K562 (cell line): ENCODE results near the gene ODAD3.

Source experiments
- ATF1 ChIP-seq, 2 experiments: fragments of 450-650 bp in 1 of 2; IDR thresholded peaks; 2 replicates each; pipeline ENCODE4 v1.6.1; 2016; ENCODE audit warnings: missing compliant biosample characterization in 1 of 2, missing genetic modification characterization in 1 of 2
- CREB1 ChIP-seq, 2 experiments: sonication (generic) in 1 of 2; formaldehyde crosslinking in 1 of 2; IDR thresholded peaks; 2 replicates each; pipeline versions ENCODE4 v1.6.1 to v1.8.0; 2012 to 2022; ENCODE audit warnings: inconsistent platforms in 1 of 2, mild to moderate bottlenecking in 1 of 2, missing genetic modification reagents in 1 of 2, moderate library complexity in 1 of 2
- GABPA ChIP-seq: fragments of 200-800 bp; sonication (Bioruptor generic); conservative IDR thresholded peaks from 2 replicates; pipeline ENCODE4 v1.6.1; 2016; ENCODE audit warnings: low read depth, missing genetic modification characterization, missing compliant biosample characterization
- MAFF ChIP-seq: IDR thresholded peaks from 2 replicates; pipeline ENCODE4 v1.6.1; 2012; ENCODE audit warnings: low read length, improper control_type of control experiment
- POLR2A ChIP-seq: fragments of 450-650 bp; conservative IDR thresholded peaks from 2 replicates; pipeline ENCODE4 v1.6.1; 2016
- ZNF766 ChIP-seq: fragments of 200-800 bp; sonication (Bioruptor generic); conservative IDR thresholded peaks from 2 replicates; pipeline ENCODE4 v1.6.1; 2016; ENCODE audit warnings: missing genetic modification characterization, missing compliant biosample characterization
- TF ChIP-seq, protein P1 (sequence below): fragments of 450-650 bp; IDR thresholded peaks from 2 replicates; pipeline ENCODE4 v1.6.1; 2016; ENCODE audit warnings: antibody characterized with exemption
- TF ChIP-seq, protein P2 (sequence below): fragments of 450-650 bp; IDR thresholded peaks from 2 replicates; pipeline ENCODE4 v1.6.1; 2016; ENCODE audit warnings: missing biosample characterization, missing genetic modification characterization
- TF ChIP-seq, protein P3 (sequence below): sonication (generic); formaldehyde crosslinking; IDR thresholded peaks from 2 replicates; pipeline ENCODE4 v1.8.1; 2022; ENCODE audit warnings: missing genetic modification reagents
- TF ChIP-seq, protein P4 (sequence below): sonication (generic); formaldehyde crosslinking; IDR thresholded peaks from 2 replicates; pipeline ENCODE4 v1.8.0; 2022; ENCODE audit warnings: mild to moderate bottlenecking, missing genetic modification reagents
- TF ChIP-seq, protein P5 (sequence below): fragments of 250-450 bp; sonication (Bioruptor Pico); IDR thresholded peaks from 2 replicates; pipeline ENCODE4 v1.4.0; 2020

DNA sequence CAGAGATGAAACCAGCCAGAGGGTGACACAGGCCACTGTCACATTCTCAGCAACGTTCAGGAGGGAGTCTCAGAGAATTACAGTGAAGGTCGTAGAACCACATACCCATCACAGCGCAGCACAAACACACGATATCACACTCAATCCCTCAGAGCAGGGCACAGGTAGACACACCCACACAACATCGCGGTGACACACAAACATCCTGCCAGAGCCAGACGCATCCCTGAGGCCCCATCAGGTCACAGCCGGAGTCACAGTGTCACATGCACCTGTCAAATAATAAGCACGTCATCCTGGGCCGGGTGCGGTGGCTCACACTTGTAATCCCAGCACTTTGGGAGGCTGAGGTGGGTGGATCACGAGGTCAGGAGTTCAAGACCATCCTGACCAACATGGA, 28.5 kb upstream of the ODAD3 start:
- TF ChIP-seq, protein P1, sequence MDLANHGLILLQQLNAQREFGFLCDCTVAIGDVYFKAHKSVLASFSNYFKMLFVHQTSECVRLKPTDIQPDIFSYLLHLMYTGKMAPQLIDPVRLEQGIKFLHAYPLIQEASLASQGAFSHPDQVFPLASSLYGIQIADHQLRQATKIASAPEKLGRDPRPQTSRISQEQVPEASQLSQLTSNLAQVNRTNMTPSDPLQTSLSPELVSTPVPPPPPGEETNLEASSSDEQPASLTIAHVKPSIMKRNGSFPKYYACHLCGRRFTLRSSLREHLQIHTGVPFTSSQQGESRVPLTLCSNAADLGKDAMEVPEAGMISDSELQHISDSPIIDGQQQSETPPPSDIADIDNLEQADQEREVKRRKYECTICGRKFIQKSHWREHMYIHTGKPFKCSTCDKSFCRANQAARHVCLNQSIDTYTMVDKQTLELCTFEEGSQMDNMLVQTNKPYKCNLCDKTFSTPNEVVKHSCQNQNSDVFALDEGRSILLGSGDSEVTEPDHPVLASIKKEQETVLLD = no peak
- TF ChIP-seq ZNF766 (CRISPR knock-in tag) (no peak), MAFF (no peak), GABPA (tag) (no peak), CREB1 (IDR thresholded peaks at IDR 0.05) (no peak), CREB1 (CRISPR knock-in tag; IDR thresholded peaks at IDR 0.05) (no peak), POLR2A (no peak), ATF1 (CRISPR knock-in tag; IDR thresholded peaks at IDR 0.05) (no peak), ATF1 (tag; IDR thresholded peaks at IDR 0.05) (no peak)
- TF ChIP-seq, protein P2, sequence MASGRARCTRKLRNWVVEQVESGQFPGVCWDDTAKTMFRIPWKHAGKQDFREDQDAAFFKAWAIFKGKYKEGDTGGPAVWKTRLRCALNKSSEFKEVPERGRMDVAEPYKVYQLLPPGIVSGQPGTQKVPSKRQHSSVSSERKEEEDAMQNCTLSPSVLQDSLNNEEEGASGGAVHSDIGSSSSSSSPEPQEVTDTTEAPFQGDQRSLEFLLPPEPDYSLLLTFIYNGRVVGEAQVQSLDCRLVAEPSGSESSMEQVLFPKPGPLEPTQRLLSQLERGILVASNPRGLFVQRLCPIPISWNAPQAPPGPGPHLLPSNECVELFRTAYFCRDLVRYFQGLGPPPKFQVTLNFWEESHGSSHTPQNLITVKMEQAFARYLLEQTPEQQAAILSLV (tag) = no peak
- TF ChIP-seq, protein P3, sequence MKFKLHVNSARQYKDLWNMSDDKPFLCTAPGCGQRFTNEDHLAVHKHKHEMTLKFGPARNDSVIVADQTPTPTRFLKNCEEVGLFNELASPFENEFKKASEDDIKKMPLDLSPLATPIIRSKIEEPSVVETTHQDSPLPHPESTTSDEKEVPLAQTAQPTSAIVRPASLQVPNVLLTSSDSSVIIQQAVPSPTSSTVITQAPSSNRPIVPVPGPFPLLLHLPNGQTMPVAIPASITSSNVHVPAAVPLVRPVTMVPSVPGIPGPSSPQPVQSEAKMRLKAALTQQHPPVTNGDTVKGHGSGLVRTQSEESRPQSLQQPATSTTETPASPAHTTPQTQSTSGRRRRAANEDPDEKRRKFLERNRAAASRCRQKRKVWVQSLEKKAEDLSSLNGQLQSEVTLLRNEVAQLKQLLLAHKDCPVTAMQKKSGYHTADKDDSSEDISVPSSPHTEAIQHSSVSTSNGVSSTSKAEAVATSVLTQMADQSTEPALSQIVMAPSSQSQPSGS = 0 out of 2 replicates have a peak, but pooled peaks have one; percentile 35
- TF ChIP-seq, protein P4, sequence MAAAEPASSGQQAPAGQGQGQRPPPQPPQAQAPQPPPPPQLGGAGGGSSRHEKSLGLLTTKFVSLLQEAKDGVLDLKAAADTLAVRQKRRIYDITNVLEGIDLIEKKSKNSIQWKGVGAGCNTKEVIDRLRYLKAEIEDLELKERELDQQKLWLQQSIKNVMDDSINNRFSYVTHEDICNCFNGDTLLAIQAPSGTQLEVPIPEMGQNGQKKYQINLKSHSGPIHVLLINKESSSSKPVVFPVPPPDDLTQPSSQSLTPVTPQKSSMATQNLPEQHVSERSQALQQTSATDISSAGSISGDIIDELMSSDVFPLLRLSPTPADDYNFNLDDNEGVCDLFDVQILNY (CRISPR knock-in tag) = no peak
- TF ChIP-seq, protein P5, sequence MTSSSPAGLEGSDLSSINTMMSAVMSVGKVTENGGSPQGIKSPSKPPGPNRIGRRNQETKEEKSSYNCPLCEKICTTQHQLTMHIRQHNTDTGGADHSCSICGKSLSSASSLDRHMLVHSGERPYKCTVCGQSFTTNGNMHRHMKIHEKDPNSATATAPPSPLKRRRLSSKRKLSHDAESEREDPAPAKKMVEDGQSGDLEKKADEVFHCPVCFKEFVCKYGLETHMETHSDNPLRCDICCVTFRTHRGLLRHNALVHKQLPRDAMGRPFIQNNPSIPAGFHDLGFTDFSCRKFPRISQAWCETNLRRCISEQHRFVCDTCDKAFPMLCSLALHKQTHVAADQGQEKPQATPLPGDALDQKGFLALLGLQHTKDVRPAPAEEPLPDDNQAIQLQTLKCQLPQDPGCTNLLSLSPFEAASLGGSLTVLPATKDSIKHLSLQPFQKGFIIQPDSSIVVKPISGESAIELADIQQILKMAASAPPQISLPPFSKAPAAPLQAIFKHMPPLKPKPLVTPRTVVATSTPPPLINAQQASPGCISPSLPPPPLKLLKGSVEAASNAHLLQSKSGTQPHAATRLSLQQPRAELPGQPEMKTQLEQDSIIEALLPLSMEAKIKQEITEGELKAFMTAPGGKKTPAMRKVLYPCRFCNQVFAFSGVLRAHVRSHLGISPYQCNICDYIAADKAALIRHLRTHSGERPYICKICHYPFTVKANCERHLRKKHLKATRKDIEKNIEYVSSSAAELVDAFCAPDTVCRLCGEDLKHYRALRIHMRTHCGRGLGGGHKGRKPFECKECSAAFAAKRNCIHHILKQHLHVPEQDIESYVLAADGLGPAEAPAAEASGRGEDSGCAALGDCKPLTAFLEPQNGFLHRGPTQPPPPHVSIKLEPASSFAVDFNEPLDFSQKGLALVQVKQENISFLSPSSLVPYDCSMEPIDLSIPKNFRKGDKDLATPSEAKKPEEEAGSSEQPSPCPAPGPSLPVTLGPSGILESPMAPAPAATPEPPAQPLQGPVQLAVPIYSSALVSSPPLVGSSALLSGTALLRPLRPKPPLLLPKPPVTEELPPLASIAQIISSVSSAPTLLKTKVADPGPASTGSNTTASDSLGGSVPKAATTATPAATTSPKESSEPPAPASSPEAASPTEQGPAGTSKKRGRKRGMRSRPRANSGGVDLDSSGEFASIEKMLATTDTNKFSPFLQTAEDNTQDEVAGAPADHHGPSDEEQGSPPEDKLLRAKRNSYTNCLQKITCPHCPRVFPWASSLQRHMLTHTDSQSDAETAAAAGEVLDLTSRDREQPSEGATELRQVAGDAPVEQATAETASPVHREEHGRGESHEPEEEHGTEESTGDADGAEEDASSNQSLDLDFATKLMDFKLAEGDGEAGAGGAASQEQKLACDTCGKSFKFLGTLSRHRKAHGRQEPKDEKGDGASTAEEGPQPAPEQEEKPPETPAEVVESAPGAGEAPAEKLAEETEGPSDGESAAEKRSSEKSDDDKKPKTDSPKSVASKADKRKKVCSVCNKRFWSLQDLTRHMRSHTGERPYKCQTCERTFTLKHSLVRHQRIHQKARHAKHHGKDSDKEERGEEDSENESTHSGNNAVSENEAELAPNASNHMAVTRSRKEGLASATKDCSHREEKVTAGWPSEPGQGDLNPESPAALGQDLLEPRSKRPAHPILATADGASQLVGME (CRISPR knock-in tag) = no peak
